K562 (cell line): Measurements from ENCODE around the gene MEIS1. TPM values are rescaled to one million over a fixed set of nuclear protein-coding genes. Genes with fewer than 3 reads are reported as not detected.

Experiments
- KDM2B ChIP-seq: fragments of 250-450 bp; sonication (Bioruptor Pico); IDR thresholded peaks from 2 replicates; pipeline ENCODE4 v1.8.0; 2021; ENCODE audit warnings: mild to moderate bottlenecking, moderate library complexity
- SMAD2 ChIP-seq: fragments of 150-350 bp; IDR thresholded peaks from 2 replicates; pipeline ENCODE4 v1.6.1; 2014; ENCODE audit warnings: low read depth, mild to moderate bottlenecking, low read length
- ZBTB11 ChIP-seq, 3 experiments: fragments of 200-800 bp in 1 of 3; fragments of 250-450 bp in 1 of 3; fragments of 450-650 bp in 1 of 3; sonication (Bioruptor Pico) in 1 of 3; sonication (Bioruptor generic) in 1 of 3; formaldehyde crosslinking in 1 of 3; IDR thresholded peaks; 2 replicates each; pipeline versions ENCODE4 v1.6.1 to v1.8.0; 2016 to 2022; ENCODE audit warnings: mild to moderate bottlenecking in 2 of 3, missing genetic modification characterization in 2 of 3, missing compliant biosample characterization in 1 of 3, moderate library complexity in 1 of 3
- ZNF780A ChIP-seq: fragments of 250-450 bp; sonication (Bioruptor Pico); IDR thresholded peaks from 2 replicates; pipeline ENCODE4 v1.5.0; 2021; ENCODE audit warnings: mild to moderate bottlenecking
- polyA plus RNA-seq, 8 experiments: library from polyadenylated mRNA; depleted of rRNA in 4 of 8; stranded (reverse) in 5 of 8; unstranded in 3 of 8; fragments of >200 nt; fragmentation: Nextera tagmentation in 2 of 8; fragmentation: Illumina TruSeq in 1 of 8; extraction: Ambion mirVana in 2 of 8; extraction: Trizol in 1 of 8; gene quantifications; 2 replicates each; pipeline versions ENCODE4 v1.2.1 to v1.2.3, GENCODE V29; 2011 to 2014; ENCODE audit warnings: inconsistent platforms in 1 of 8, missing spikeins in 1 of 8
- total RNA-seq, 7 experiments: library from RNA; depleted of rRNA in 6 of 7; stranded (reverse); fragments of >200 nt in 6 of 7; fragmentation: Illumina TruSeq in 2 of 7; extraction: Trizol in 2 of 7; gene quantifications; 2 replicates each; pipeline versions ENCODE4 v1.2.1 to v1.2.3, GENCODE V29; 2011 to 2021; ENCODE audit warnings: low replicate concordance in 1 of 7

MEIS1 gene
- total and polyA plus RNA-seq, 9 of the 15 experiments (the other 6 are each of a cell fraction or from before 2014, with no cell fraction given), result 2.3 to 9.0 (median 5.9) TPM

GRCh38 chr2:66574701-66575624, 140.0 kb downstream of the MEIS1 start (continued):
- TF ChIP-seq ZBTB11 (CRISPR knock-in tag; IDR thresholded peaks at IDR 0.05), result no peak
- no peak for TF ChIP-seq SMAD2
- TF ChIP-seq KDM2B, result no peak
- TF ChIP-seq ZNF780A (CRISPR knock-in tag), result no peak
- TF ChIP-seq, all 486 proteins: peak for 62
